ENCODE results near the gene DCAKD. TPM values are rescaled to one million over a fixed set of nuclear protein-coding genes. Genes with fewer than 3 reads are reported as not detected.

DCAKD gene
- total RNA-seq, 2 donors from 2014 or later, result 37.3 to 46.1 TPM

GRCh38 chr17:45032174-45032541 lies 19.3 kb downstream of the DCAKD start:
- no peak for TF ChIP-seq CTCF (IDR thresholded peaks at IDR 0.05)
- Histone ChIP-seq H3K27ac (peak overlapping the region in 1 of 2 donors; percentile 11), H3K9me3 (no peaks in the 10 kb centered on the region), H3K36me3 (peaks cover 53% of the 10 kb centered on the region), H3K27me3 (no peaks in the 10 kb centered on the region), H3K4me1 (peaks cover 0 to 6% of the 10 kb centered on the region in 2 donors), H3K4me3 (no peak overlapping the region)
- DNase-seq (ENCODE audit: low spot score), result no peak

- peak overlapping the region in 1 of 2 donors; percentile 11 for H3K27ac ChIP-seq
- H3K4me3 ChIP-seq, result no peak overlapping the region
- H3K9me3 ChIP-seq, result no peaks in the 10 kb centered on the region
- DNase-seq (ENCODE audit: low spot score), result no peak
- no peak for TF ChIP-seq CTCF (IDR thresholded peaks at IDR 0.05)
- peaks cover 0 to 6% of the 10 kb centered on the region in 2 donors for H3K4me1 ChIP-seq
- H3K36me3 ChIP-seq, result peaks cover 53% of the 10 kb centered on the region
- no peaks in the 10 kb centered on the region for H3K27me3 ChIP-seq
Observed at GRCh38 chr17:45031231-45032173, 19.9 kb downstream of the DCAKD start.

- Histone ChIP-seq H3K36me3 (peaks cover 53% of the 10 kb centered on the region), H3K27ac (no peak overlapping the region), H3K4me3 (no peak overlapping the region), H3K9me3 (no peaks in the 10 kb centered on the region), H3K27me3 (no peaks in the 10 kb centered on the region), H3K4me1 (peaks cover 0 to 6% of the 10 kb centered on the region in 2 donors)
- no peak for TF ChIP-seq CTCF (IDR thresholded peaks at IDR 0.05)
- no peak for DNase-seq (ENCODE audit: low spot score)
Observed at GRCh38 chr17:45030733-45031132, 20.7 kb downstream of the DCAKD start.

GRCh38 chr17:45029758-45030423 lies 21.5 kb downstream of the DCAKD start:
- Histone ChIP-seq H3K36me3 (peaks cover 53% of the 10 kb centered on the region), H3K27me3 (no peaks in the 10 kb centered on the region), H3K4me3 (no peak overlapping the region), H3K27ac (no peak overlapping the region), H3K9me3 (no peaks in the 10 kb centered on the region), H3K4me1 (peaks cover 0 to 6% of the 10 kb centered on the region in 2 donors)
- TF ChIP-seq CTCF (IDR thresholded peaks at IDR 0.05), result no peak
- no peak for DNase-seq (ENCODE audit: low spot score)

- Histone ChIP-seq H3K9me3 (no peaks in the 10 kb centered on the region), H3K36me3 (peaks cover 49% of the 10 kb centered on the region), H3K27me3 (no peaks in the 10 kb centered on the region), H3K4me1 (peaks cover 0 to 6% of the 10 kb centered on the region in 2 donors), H3K27ac (no peak overlapping the region), H3K4me3 (no peak overlapping the region)
- TF ChIP-seq CTCF (IDR thresholded peaks at IDR 0.05), result no peak
- no peak for DNase-seq (ENCODE audit: low spot score)
Observed at GRCh38 chr17:45029096-45029495, 22.3 kb downstream of the DCAKD start.
